HepG2 (cell line): ENCODE data around the gene DUSP23. TPM values are rescaled to one million over a fixed set of nuclear protein-coding genes. Genes with fewer than 3 reads are reported as not detected.

Experiments used
- ATAC-seq: fragments of 200-7000 bp; cut with Tn5 transposase; 3 replicates; pipeline ENCODE4 v1.9.1; 2020; ENCODE audit warnings: mild to moderate bottlenecking, moderate library complexity
- BruUV-seq: library from RNA; stranded (reverse); fragments of 400-500 nt; replicated peaks from 2 replicates; lab custom pipeline; 2021; lab: Mats Ljungman, UMichigan
- CTCF ChIA-PET: fragments of 300-600 bp; formaldehyde crosslinking; extraction: SDS; loops from one replicate; lab custom pipeline; 2021; ENCODE audit warnings: low total read pairs, inconsistent platforms, low intra/inter-chr PET ratio; lab: Yijun Ruan, JAX
- POLR2A ChIA-PET: fragments of 350-600 bp; sonication (Branson Sonifier 250); formaldehyde crosslinking; loops from one replicate; lab custom pipeline; 2020; ENCODE audit warnings: antibody characterized with exemption, inconsistent platforms; lab: Yijun Ruan, JAX
- DNase-seq: peaks from one replicate; pipeline ENCODE4 v3.0.0-alpha.2; 2015; ENCODE audit warnings: low spot score
- FAIRE-seq: peaks from 3 replicates; lab custom pipeline; 2011; peaks lifted over from hg19 to GRCh38; lab: Jason Lieb, UNC
- H2AFZ ChIP-seq: one replicate; pipeline ENCODE4 v1.6.1; 2011; ENCODE audit warnings: low read length, inconsistent platforms
- H3K27ac ChIP-seq: fragments of 300-600 bp; 3 replicates; pipeline ENCODE4 v1.8.0; 2011; ENCODE audit warnings: mixed run types, mild to moderate bottlenecking, mixed read lengths, low read length, inconsistent platforms; ENCODE audit not compliant: insufficient read depth; ENCODE audit errors: extremely low read length
- H3K27me3 ChIP-seq, 2 experiments: fragments of 200-600 bp in 1 of 2; 2 replicates in 1 of 2; 3 replicates in 1 of 2; pipeline versions ENCODE4 v1.6.0 to v1.8.0; 2011; ENCODE audit warnings: low read length in 2 of 2, mild to moderate bottlenecking in 2 of 2, moderate library complexity in 2 of 2, inconsistent platforms in 1 of 2; ENCODE audit not compliant: insufficient read depth in 2 of 2, control insufficient read depth in 1 of 2
- H3K36me3 ChIP-seq, 2 experiments: fragments of 200-600 bp in 1 of 2; replicated peaks in 1 of 2; 2 replicates in 1 of 2; 3 replicates in 1 of 2; pipeline versions ENCODE4 v1.5.1 to v1.8.0; 2011; ENCODE audit warnings: low read length in 2 of 2, inconsistent platforms in 1 of 2; ENCODE audit not compliant: insufficient read depth in 2 of 2, control insufficient read depth in 1 of 2
- H3K4me1 ChIP-seq: 2 replicates; pipeline ENCODE4 v1.5.1; 2012; ENCODE audit warnings: low read length, inconsistent platforms; ENCODE audit not compliant: insufficient read depth
- H3K4me2 ChIP-seq: 2 replicates; pipeline ENCODE4 v1.6.0; 2011; ENCODE audit warnings: low read depth, low read length, inconsistent platforms
- H3K4me3 ChIP-seq, 3 experiments: fragments of 200-600 bp in 1 of 3; sonication (generic), shearing (Covaris generic) in 1 of 3; replicated peaks in 1 of 3; 2 replicates each; pipeline ENCODE4 v1.5.1; 2011 to 2016; ENCODE audit warnings: low read length in 3 of 3, inconsistent platforms in 2 of 3, low read depth in 2 of 3, mild to moderate bottlenecking in 2 of 3, control low read depth in 1 of 3, mixed read lengths in 1 of 3; ENCODE audit not compliant: insufficient read depth in 1 of 3
- H3K79me2 ChIP-seq: one replicate; pipeline ENCODE4 v1.6.1; 2011; ENCODE audit warnings: low read length, inconsistent platforms; ENCODE audit not compliant: insufficient read depth
- H3K9ac ChIP-seq: 2 replicates; pipeline ENCODE4 v1.6.0; 2011; ENCODE audit warnings: mild to moderate bottlenecking, low read depth, low read length, inconsistent platforms; ENCODE audit not compliant: insufficient read depth
- H3K9me3 ChIP-seq: 2 replicates; pipeline ENCODE4 v1.5.1; 2012; ENCODE audit warnings: mild to moderate bottlenecking, low read length
- H4K20me1 ChIP-seq: 2 replicates; pipeline ENCODE4 v1.6.0; 2011; ENCODE audit warnings: inconsistent platforms, mild to moderate bottlenecking, low read length, moderate library complexity; ENCODE audit not compliant: insufficient read depth
- BHLHE40 ChIP-seq: IDR thresholded peaks from 2 replicates; pipeline ENCODE4 v1.6.1; 2011; ENCODE audit warnings: low read length, improper control_type of control experiment
- ELF1 ChIP-seq: sonication (generic); formaldehyde crosslinking; IDR thresholded peaks from 2 replicates; pipeline ENCODE4 v1.4.0; 2020; ENCODE audit warnings: missing genetic modification reagents
- KAT7 ChIP-seq: IDR thresholded peaks from 2 replicates; pipeline ENCODE4 v1.6.1; 2018; ENCODE audit warnings: borderline replicate concordance, missing compliant biosample characterization
- MLLT10 ChIP-seq: sonication (generic); formaldehyde crosslinking; IDR thresholded peaks from 2 replicates; pipeline ENCODE4 v1.4.0; 2020; ENCODE audit warnings: missing genetic modification reagents
- MYNN ChIP-seq: sonication (generic); formaldehyde crosslinking; IDR thresholded peaks from 2 replicates; pipeline ENCODE4 v1.4.0; 2020; ENCODE audit warnings: mild to moderate bottlenecking, low read depth, missing genetic modification reagents
- PCBP2 ChIP-seq: fragments of 200-400 bp; formaldehyde crosslinking; optimal IDR thresholded peaks from 2 replicates; pipeline ENCODE3; 2018; ENCODE audit warnings: low read length, low read depth; ENCODE audit not compliant: poor library complexity, severe bottlenecking
- PHF20 ChIP-seq: sonication (generic); formaldehyde crosslinking; IDR thresholded peaks from 2 replicates; pipeline ENCODE4 v1.5.0; 2020; ENCODE audit warnings: mild to moderate bottlenecking, missing genetic modification reagents
- RBAK ChIP-seq: sonication (generic); formaldehyde crosslinking; IDR thresholded peaks from 2 replicates; pipeline ENCODE4 v1.5.1; 2020; ENCODE audit warnings: mild to moderate bottlenecking, missing genetic modification reagents
- SUZ12 ChIP-seq: fragments of 150-350 bp; IDR thresholded peaks from 2 replicates; pipeline ENCODE4 v1.6.1; 2014; ENCODE audit warnings: low read depth, low read length
- ZC3H13 ChIP-seq: sonication (generic); formaldehyde crosslinking; IDR thresholded peaks from 2 replicates; pipeline ENCODE4 v1.8.1; 2023; ENCODE audit warnings: mild to moderate bottlenecking, missing genetic modification reagents, moderate library complexity
- ZNF30 ChIP-seq: sonication (generic); formaldehyde crosslinking; IDR thresholded peaks from 2 replicates; pipeline ENCODE4 v1.5.0; 2020; ENCODE audit warnings: mild to moderate bottlenecking, missing genetic modification reagents
- ZNF33A ChIP-seq: sonication (generic); formaldehyde crosslinking; IDR thresholded peaks from 2 replicates; pipeline ENCODE4 v1.5.1; 2020; ENCODE audit warnings: missing genetic modification reagents, mild to moderate bottlenecking, moderate library complexity, borderline replicate concordance
- ZNF543 ChIP-seq: sonication (generic); formaldehyde crosslinking; IDR thresholded peaks from 2 replicates; pipeline ENCODE4 v1.4.0; 2020; ENCODE audit warnings: mild to moderate bottlenecking, missing genetic modification reagents
- ZNF605 ChIP-seq: sonication (generic); formaldehyde crosslinking; IDR thresholded peaks from 2 replicates; pipeline ENCODE4 v1.8.0; 2022; ENCODE audit warnings: mild to moderate bottlenecking, missing genetic modification reagents
- ZNF784 ChIP-seq: sonication (generic); formaldehyde crosslinking; IDR thresholded peaks from 2 replicates; pipeline ENCODE4 v1.5.1; 2020; ENCODE audit warnings: missing genetic modification reagents, mild to moderate bottlenecking, borderline replicate concordance
- ZSCAN25 ChIP-seq: sonication (generic); formaldehyde crosslinking; IDR thresholded peaks from 2 replicates; pipeline ENCODE4 v1.8.0; 2022; ENCODE audit warnings: mild to moderate bottlenecking, missing genetic modification reagents
- WGBS: methylation state at CpG from one replicate; pipeline ENCODE4 v1.1.6; 2017; ENCODE audit warnings: low lambda C conversion rate; 5-methylcytosine and 5-hydroxymethylcytosine counted together
- in situ Hi-C: cut with HindIII; loops from 2 replicates; pipeline ENCODE4 v1.10.0; 2017; ENCODE audit warnings: low pct_unique_long_range_greater_than_20kb; ENCODE audit not compliant: extremely low pct_ligation_motif_present
- intact Hi-C: fragments of 100-400 bp; cut with micrococcal nuclease; formaldehyde crosslinking; loops from one replicate; pipeline ENCODE4 v1.10.0; 2022; ENCODE audit not compliant: unreplicated experiment
- polyA plus RNA-seq, 8 experiments: library from polyadenylated mRNA; depleted of rRNA in 3 of 8; stranded (reverse) in 7 of 8; unstranded in 1 of 8; fragments of >200 nt; fragmentation: Illumina TruSeq in 4 of 8; extraction: Trizol in 4 of 8; gene quantifications; 2 replicates each; pipeline versions ENCODE4 v1.2.1 to v1.2.3, GENCODE V29; 2011 to 2016; ENCODE audit warnings: low read depth in 4 of 8, missing spikeins in 1 of 8, mixed read lengths in 1 of 8; ENCODE audit not compliant: insufficient read depth in 1 of 8
- total RNA-seq, 5 experiments: library from RNA; depleted of rRNA; stranded (reverse); fragments of >200 nt; fragmentation: Illumina TruSeq; extraction: Trizol; gene quantifications; 2 replicates each; pipeline ENCODE4 v1.2.3, GENCODE V29; 2016; ENCODE audit warnings: low read depth in 1 of 5
- TF ChIP-seq, protein P1 (sequence below): sonication (generic); formaldehyde crosslinking; IDR thresholded peaks from 2 replicates; pipeline ENCODE4 v1.4.0; 2020; ENCODE audit warnings: missing genetic modification reagents, borderline replicate concordance

The DUSP23 gene
- total and polyA plus RNA-seq, 2 of the 13 experiments (the other 11 are each of a cell fraction or from before 2014, with no cell fraction given): not detected

DNA sequence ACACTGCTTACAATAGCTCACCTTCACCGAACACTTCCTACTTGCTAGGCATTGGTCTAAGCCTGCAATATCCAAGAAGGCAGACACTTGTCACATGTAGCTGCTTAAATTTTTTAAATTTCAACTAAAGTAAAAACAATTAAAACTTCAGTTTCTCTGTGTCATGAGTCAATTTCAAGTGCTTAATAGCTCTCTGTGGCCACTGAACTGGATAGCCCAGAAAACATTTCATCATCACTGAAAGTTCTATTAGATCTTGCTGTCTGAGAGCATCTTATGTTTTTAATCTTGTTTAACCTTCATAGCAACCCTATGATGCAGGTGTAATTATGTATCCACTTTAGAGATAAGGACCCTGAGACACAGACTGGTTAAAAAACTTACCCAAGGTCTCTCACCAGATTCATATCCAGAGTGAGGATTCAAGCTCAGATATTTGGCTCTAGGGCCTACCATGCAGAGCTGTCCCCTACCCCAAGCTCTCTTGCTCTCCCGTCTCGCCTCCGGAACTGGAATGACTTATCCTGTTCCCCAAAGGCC is 18.8 kb downstream of the DUSP23 start:
- Histone ChIP-seq H3K27me3 (peaks cover 5 to 7% of the 10 kb centered on the region in 2 experiments; a peak in 2 of 5 replicates), H2AFZ (no peak overlapping the region), H3K9ac (no peak overlapping the region), H3K4me3 (no peak overlapping the region), H3K79me2 (no peaks in the 10 kb centered on the region), H3K27ac (no peak overlapping the region), H3K4me1 (no peaks in the 10 kb centered on the region), H4K20me1 (no peaks in the 10 kb centered on the region), H3K4me2 (no peak overlapping the region), H3K36me3 (no peaks in the 10 kb centered on the region), H3K9me3 (no peaks in the 10 kb centered on the region)
- FAIRE-seq (no peak), DNase-seq (no peak), ATAC-seq (no peak)
- 41% methylated on average over 4 of the region's 4 CpGs for WGBS
- TF ChIP-seq BHLHE40: no peak
- no peak for TF ChIP-seq ZNF30 (CRISPR knock-in tag)
- no peak for TF ChIP-seq KAT7
- no peak for TF ChIP-seq PHF20 (CRISPR knock-in tag)
- no peak for TF ChIP-seq ZC3H13 (CRISPR knock-in tag)
- TF ChIP-seq ZNF605: no peak
- TF ChIP-seq PCBP2: no peak
- TF ChIP-seq ZNF33A (CRISPR knock-in tag): no peak
- no peak for TF ChIP-seq ELF1 (CRISPR knock-in tag)
- no peak for TF ChIP-seq RBAK (CRISPR knock-in tag)
- no peak for TF ChIP-seq MLLT10 (CRISPR knock-in tag)
- TF ChIP-seq ZNF784 (CRISPR knock-in tag): no peak
- no peak for TF ChIP-seq SUZ12
- no peak for TF ChIP-seq MYNN (CRISPR knock-in tag)
- TF ChIP-seq, protein P1, sequence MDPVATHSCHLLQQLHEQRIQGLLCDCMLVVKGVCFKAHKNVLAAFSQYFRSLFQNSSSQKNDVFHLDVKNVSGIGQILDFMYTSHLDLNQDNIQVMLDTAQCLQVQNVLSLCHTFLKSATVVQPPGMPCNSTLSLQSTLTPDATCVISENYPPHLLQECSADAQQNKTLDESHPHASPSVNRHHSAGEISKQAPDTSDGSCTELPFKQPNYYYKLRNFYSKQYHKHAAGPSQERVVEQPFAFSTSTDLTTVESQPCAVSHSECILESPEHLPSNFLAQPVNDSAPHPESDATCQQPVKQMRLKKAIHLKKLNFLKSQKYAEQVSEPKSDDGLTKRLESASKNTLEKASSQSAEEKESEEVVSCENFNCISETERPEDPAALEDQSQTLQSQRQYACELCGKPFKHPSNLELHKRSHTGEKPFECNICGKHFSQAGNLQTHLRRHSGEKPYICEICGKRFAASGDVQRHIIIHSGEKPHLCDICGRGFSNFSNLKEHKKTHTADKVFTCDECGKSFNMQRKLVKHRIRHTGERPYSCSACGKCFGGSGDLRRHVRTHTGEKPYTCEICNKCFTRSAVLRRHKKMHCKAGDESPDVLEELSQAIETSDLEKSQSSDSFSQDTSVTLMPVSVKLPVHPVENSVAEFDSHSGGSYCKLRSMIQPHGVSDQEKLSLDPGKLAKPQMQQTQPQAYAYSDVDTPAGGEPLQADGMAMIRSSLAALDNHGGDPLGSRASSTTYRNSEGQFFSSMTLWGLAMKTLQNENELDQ: no peak
- no peak for TF ChIP-seq ZSCAN25 (CRISPR knock-in tag)
- TF ChIP-seq ZNF543 (CRISPR knock-in tag): no peak
- POLR2A ChIA-PET: no interaction called here
- intact Hi-C loops (loop anchor here (1.0 to 5.0 kb wide), 3 partner anchors 29 to 138 kb away; no protein-coding TSS in a partner anchor), in situ Hi-C loops (loop anchor here (5.0 kb wide), 2 partner anchors 93 to 208 kb away; no protein-coding TSS in a partner anchor)
- no TSS peak for BruUV-seq
- CTCF ChIA-PET: interaction anchor here (1.8 to 2.6 kb wide), 2 partner anchors 92 to 207 kb away, joined by 28 to 34 read pairs; no protein-coding TSS in a partner anchor
